PFSK-1 (cell line): ENCODE results near the gene FOXF1.

Source experiments
- FOXP2 ChIP-seq: optimal IDR thresholded peaks from 2 replicates; pipeline ENCODE3; 2011; ENCODE audit warnings: borderline replicate concordance, control low read depth, inconsistent platforms; ENCODE audit not compliant: insufficient read depth; ENCODE audit errors: extremely low read length, extremely low read depth
- POLR2AphosphoS5 ChIP-seq: IDR thresholded peaks from 2 replicates; pipeline ENCODE4 v1.6.1; 2012; ENCODE audit warnings: low read depth, mild to moderate bottlenecking, control low read depth, low read length, moderate library complexity
- REST ChIP-seq, 2 experiments: IDR thresholded peaks; 2 replicates each; pipeline versions ENCODE4 v1.6.1 to v1.8.0; 2011 to 2012; ENCODE audit warnings: low read depth in 2 of 2, low read length in 2 of 2, control low read depth in 1 of 2, inconsistent platforms in 1 of 2, mild to moderate bottlenecking in 1 of 2, moderate library complexity in 1 of 2; ENCODE audit not compliant: insufficient read depth in 1 of 2
- SIN3A ChIP-seq: IDR thresholded peaks from 2 replicates; pipeline ENCODE4 v1.6.1; 2012; ENCODE audit warnings: mild to moderate bottlenecking, low read length, moderate library complexity, borderline replicate concordance; ENCODE audit not compliant: insufficient read depth
- TAF1 ChIP-seq: IDR thresholded peaks from 2 replicates; pipeline ENCODE4 v1.6.1; 2012; ENCODE audit warnings: low read length, control low read depth, borderline replicate concordance; ENCODE audit not compliant: insufficient read depth

FOXF1 gene

GRCh38 chr16:86520317-86521210, 10.2 kb downstream of the FOXF1 start:
- TF ChIP-seq FOXP2 = no peak
- TF ChIP-seq REST (IDR thresholded peaks at IDR 0.05; ENCODE audit: insufficient read depth in 1 of 2, low read depth in 2 of 2, low read length in 2 of 2) = no peak
- no peak for TF ChIP-seq SIN3A
- no peak for TF ChIP-seq POLR2AphosphoS5
- no peak for TF ChIP-seq TAF1

- TF ChIP-seq SIN3A = no peak
- no peak for TF ChIP-seq POLR2AphosphoS5
- TF ChIP-seq REST (IDR thresholded peaks at IDR 0.05; ENCODE audit: insufficient read depth in 1 of 2, low read depth in 2 of 2, low read length in 2 of 2) = no peak
- no peak for TF ChIP-seq FOXP2
- no peak for TF ChIP-seq TAF1
Measured at GRCh38 chr16:86521236-86522197, 11.2 kb downstream of the FOXF1 start.

GRCh38 chr16:86522634-86523033, 12.3 kb downstream of the FOXF1 start:
- TF ChIP-seq REST (IDR thresholded peaks at IDR 0.05; ENCODE audit: insufficient read depth in 1 of 2, low read depth in 2 of 2, low read length in 2 of 2) (no peak), TAF1 (no peak), POLR2AphosphoS5 (no peak), FOXP2 (no peak), SIN3A (no peak)

- TF ChIP-seq POLR2AphosphoS5 (no peak), FOXP2 (no peak), REST (IDR thresholded peaks at IDR 0.05; ENCODE audit: insufficient read depth in 1 of 2, low read depth in 2 of 2, low read length in 2 of 2) (no peak), SIN3A (no peak), TAF1 (no peak)
Measured at GRCh38 chr16:86523166-86523740, 12.9 kb downstream of the FOXF1 start.
